ENCODE measurements around the gene GUCY1A2.
A peak's percentile ranks its signal among the peaks of the same experiment; 100 is the strongest.

The GUCY1A2 gene

DNA sequence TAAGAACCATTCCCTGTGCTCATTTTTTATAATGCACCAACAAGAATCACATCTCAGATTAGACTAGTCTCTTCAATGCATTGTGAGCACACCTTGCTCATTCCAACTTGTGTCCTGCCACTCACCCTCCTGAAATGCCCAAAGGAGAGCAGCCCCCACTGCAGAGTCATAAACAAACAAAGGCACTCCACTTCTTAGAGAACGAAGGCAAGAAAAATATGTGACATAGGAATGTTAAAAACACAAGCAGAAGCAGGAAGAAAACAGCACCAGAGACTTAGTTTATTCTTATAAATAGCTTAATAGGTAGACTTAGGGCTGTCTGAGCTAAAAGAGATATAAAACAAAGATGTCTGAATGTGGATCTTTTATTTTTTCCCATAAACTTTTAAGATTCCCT lies 57.2 kb downstream of the GUCY1A2 start:
- H3K9me3 ChIP-seq (ENCODE audit: control insufficient read depth, low read length) = no peaks in the 10 kb centered on the region
- WGBS = no CpG with 5 or more reads among the region's 1 CpG

GRCh38 chr11:106959800-106960199 lies 58.5 kb downstream of the GUCY1A2 start:
- H2AK5ac ChIP-seq (ENCODE audit: low read length, severe bottlenecking) = no peak overlapping the region
- peak; percentile 74 for DNase-seq
- peak overlapping the region; percentile 1 to 37 for H3K18ac ChIP-seq (ENCODE audit: low read depth in 1 of 2, low read length in 2 of 2)
- peak overlapping the region; percentile 27 for H3K9ac ChIP-seq (ENCODE audit: low read length)
- H3K23ac ChIP-seq (ENCODE audit: low read length in 2 of 2) = no peak overlapping the region
- peaks cover 11% of the 10 kb centered on the region for H3K4me1 ChIP-seq (ENCODE audit: control insufficient read depth, insufficient read depth, low read depth, low read length)
- WGBS = 100% methylated on average over 1 of the region's 1 CpG
- H3K27ac ChIP-seq (ENCODE audit: low read length, poor library complexity, severe bottlenecking) = no peak overlapping the region
- no peaks in the 10 kb centered on the region for H3K79me1 ChIP-seq (replicated peaks; ENCODE audit: low read length, poor library complexity, severe bottlenecking)
- H3K4me3 ChIP-seq (ENCODE audit: insufficient read depth in 1 of 2, low read depth in 1 of 2, low read length in 2 of 2) = no peak overlapping the region
- no peak overlapping the region for H2AFZ ChIP-seq (ENCODE audit: low read depth, low read length)
- no peaks in the 10 kb centered on the region for H3K27me3 ChIP-seq (ENCODE audit: control insufficient read depth in 1 of 2, insufficient read depth in 1 of 2, low read length in 2 of 2)
- no peak overlapping the region for H4K91ac ChIP-seq (ENCODE audit: low read length)
- no peak overlapping the region for H4K8ac ChIP-seq (ENCODE audit: low read length)
- no peak overlapping the region for H3K14ac ChIP-seq (ENCODE audit: low read length in 2 of 2)
- H2BK5ac ChIP-seq (ENCODE audit: low read depth, low read length, poor library complexity, severe bottlenecking) = no peak overlapping the region
- H3K4me2 ChIP-seq (ENCODE audit: low read length, poor library complexity, severe bottlenecking) = no peak overlapping the region
- no peak overlapping the region for H3K4ac ChIP-seq (ENCODE audit: low read depth in 1 of 2, low read length in 2 of 2)
- no peaks in the 10 kb centered on the region for H3K9me3 ChIP-seq (ENCODE audit: control insufficient read depth, low read length)
- H2BK15ac ChIP-seq (ENCODE audit: low read depth, poor library complexity, severe bottlenecking) = no peak overlapping the region
- H2BK12ac ChIP-seq (ENCODE audit: low read length in 2 of 2) = no peak overlapping the region
- peaks cover 0 to 3% of the 10 kb centered on the region in 2 experiments for H3K36me3 ChIP-seq (ENCODE audit: control insufficient read depth in 1 of 2, insufficient read depth in 2 of 2, low read depth in 1 of 2, low read length in 2 of 2)
- H2BK120ac ChIP-seq (ENCODE audit: low read depth, low read length) = no peak overlapping the region

More for the DNA sequence above, 57.2 kb downstream of the GUCY1A2 start:
- H3K4me2 ChIP-seq (ENCODE audit: low read length, poor library complexity, severe bottlenecking) = peak overlapping the region; percentile 4
- H3K79me1 ChIP-seq (replicated peaks; ENCODE audit: low read length, poor library complexity, severe bottlenecking) = no peaks in the 10 kb centered on the region
- peak overlapping the region; percentile 79 for H3K9ac ChIP-seq (ENCODE audit: low read length)
- peaks cover 0 to 3% of the 10 kb centered on the region in 2 experiments for H3K36me3 ChIP-seq (ENCODE audit: control insufficient read depth in 1 of 2, insufficient read depth in 2 of 2, low read depth in 1 of 2, low read length in 2 of 2)
- H2BK12ac ChIP-seq (ENCODE audit: low read length in 2 of 2) = no peak overlapping the region
- H2BK5ac ChIP-seq (ENCODE audit: low read depth, low read length, poor library complexity, severe bottlenecking) = no peak overlapping the region
- H2AFZ ChIP-seq (ENCODE audit: low read depth, low read length) = no peak overlapping the region
- H2BK15ac ChIP-seq (ENCODE audit: low read depth, poor library complexity, severe bottlenecking) = no peak overlapping the region
- peak overlapping the region; percentile 32 to 39 for H3K4ac ChIP-seq (ENCODE audit: low read depth in 1 of 2, low read length in 2 of 2)
- peaks cover 11% of the 10 kb centered on the region for H3K4me1 ChIP-seq (ENCODE audit: control insufficient read depth, insufficient read depth, low read depth, low read length)
- no peak overlapping the region for H4K91ac ChIP-seq (ENCODE audit: low read length)
- no peak overlapping the region for H4K8ac ChIP-seq (ENCODE audit: low read length)
- H3K23ac ChIP-seq (ENCODE audit: low read length in 2 of 2) = no peak overlapping the region
- H3K27ac ChIP-seq (ENCODE audit: low read length, poor library complexity, severe bottlenecking) = peak overlapping the region; percentile 60
- H2AK5ac ChIP-seq (ENCODE audit: low read length, severe bottlenecking) = no peak overlapping the region
- H2BK120ac ChIP-seq (ENCODE audit: low read depth, low read length) = no peak overlapping the region
- H3K4me3 ChIP-seq (ENCODE audit: insufficient read depth in 1 of 2, low read depth in 1 of 2, low read length in 2 of 2) = peak overlapping the region in 1 of 2 experiments; percentile 38
- no peaks in the 10 kb centered on the region for H3K27me3 ChIP-seq (ENCODE audit: control insufficient read depth in 1 of 2, insufficient read depth in 1 of 2, low read length in 2 of 2)
- no peak overlapping the region for H3K14ac ChIP-seq (ENCODE audit: low read length in 2 of 2)
- peak; percentile 23 for DNase-seq
- peak overlapping the region; percentile 37 to 40 for H3K18ac ChIP-seq (ENCODE audit: low read depth in 1 of 2, low read length in 2 of 2)

GRCh38 chr11:106959386-106959785 lies 58.9 kb downstream of the GUCY1A2 start:
- Histone ChIP-seq H4K8ac (ENCODE audit: low read length) (no peak overlapping the region), H3K27me3 (ENCODE audit: control insufficient read depth in 1 of 2, insufficient read depth in 1 of 2, low read length in 2 of 2) (no peaks in the 10 kb centered on the region), H4K91ac (ENCODE audit: low read length) (no peak overlapping the region), H3K4me1 (ENCODE audit: control insufficient read depth, insufficient read depth, low read depth, low read length) (peaks cover 11% of the 10 kb centered on the region), H3K23ac (ENCODE audit: low read length in 2 of 2) (no peak overlapping the region), H2AK5ac (ENCODE audit: low read length, severe bottlenecking) (no peak overlapping the region), H3K36me3 (ENCODE audit: control insufficient read depth in 1 of 2, insufficient read depth in 2 of 2, low read depth in 1 of 2, low read length in 2 of 2) (peaks cover 0 to 3% of the 10 kb centered on the region in 2 experiments), H2BK120ac (ENCODE audit: low read depth, low read length) (no peak overlapping the region), H3K18ac (ENCODE audit: low read depth in 1 of 2, low read length in 2 of 2) (peak overlapping the region; percentile 1 to 37), H3K14ac (ENCODE audit: low read length in 2 of 2) (no peak overlapping the region), H3K27ac (ENCODE audit: low read length, poor library complexity, severe bottlenecking) (no peak overlapping the region), H3K9me3 (ENCODE audit: control insufficient read depth, low read length) (no peaks in the 10 kb centered on the region), H2AFZ (ENCODE audit: low read depth, low read length) (no peak overlapping the region), H3K4ac (ENCODE audit: low read depth in 1 of 2, low read length in 2 of 2) (no peak overlapping the region), H3K4me2 (ENCODE audit: low read length, poor library complexity, severe bottlenecking) (no peak overlapping the region), H2BK15ac (ENCODE audit: low read depth, poor library complexity, severe bottlenecking) (no peak overlapping the region), H3K79me1 (replicated peaks; ENCODE audit: low read length, poor library complexity, severe bottlenecking) (no peaks in the 10 kb centered on the region), H3K4me3 (ENCODE audit: insufficient read depth in 1 of 2, low read depth in 1 of 2, low read length in 2 of 2) (no peak overlapping the region), H2BK12ac (ENCODE audit: low read length in 2 of 2) (peak overlapping the region in 1 of 2 experiments; percentile 51), H2BK5ac (ENCODE audit: low read depth, low read length, poor library complexity, severe bottlenecking) (no peak overlapping the region), H3K9ac (ENCODE audit: low read length) (peak overlapping the region; percentile 27)
- 100% methylated on average over 2 of the region's 3 CpGs for WGBS
- no peak for DNase-seq

DNA sequence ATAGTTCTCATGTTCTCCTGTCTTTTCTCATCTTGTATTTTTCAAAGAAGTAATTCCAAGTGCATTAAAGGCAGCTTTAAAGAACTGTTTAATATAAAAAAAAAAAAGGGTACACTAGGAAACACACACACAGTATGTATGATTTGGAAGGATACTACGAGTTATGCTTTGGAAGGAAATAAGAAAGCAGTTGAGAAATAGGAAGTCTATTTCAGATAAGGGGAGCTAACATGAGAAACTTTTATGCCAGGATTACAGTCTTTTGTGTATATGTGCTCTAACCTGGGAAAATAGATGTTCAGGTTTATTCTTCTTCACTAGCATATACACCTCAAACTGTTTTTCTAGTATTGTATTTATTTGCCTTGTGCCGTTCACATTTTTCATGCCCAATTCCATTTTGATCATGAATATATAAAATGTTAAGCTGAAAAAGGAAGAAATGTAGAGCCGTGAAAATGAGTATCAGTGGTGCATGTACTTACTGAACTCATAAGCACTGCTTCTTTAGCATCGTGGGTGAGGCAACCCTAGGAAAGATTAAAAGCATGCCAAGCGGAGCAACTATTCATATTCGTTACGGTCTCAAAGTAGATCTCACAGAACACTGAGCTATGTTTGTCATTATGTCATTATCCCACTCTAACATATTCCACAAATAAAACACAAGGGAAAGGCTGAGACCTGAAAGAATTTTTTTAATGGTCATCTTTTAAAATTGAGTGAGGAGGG lies 59.6 kb downstream of the GUCY1A2 start:
- WGBS = 79% methylated on average over 6 of the region's 7 CpGs
- no peak overlapping the region for H4K8ac ChIP-seq (ENCODE audit: low read length)

More for the DNA sequence above, 59.6 kb downstream of the GUCY1A2 start:
- Histone ChIP-seq H2BK12ac (ENCODE audit: low read length in 2 of 2) (no peak overlapping the region), H3K23ac (ENCODE audit: low read length in 2 of 2) (no peak overlapping the region), H2AFZ (ENCODE audit: low read depth, low read length) (no peak overlapping the region), H3K36me3 (ENCODE audit: control insufficient read depth in 1 of 2, insufficient read depth in 2 of 2, low read depth in 1 of 2, low read length in 2 of 2) (peaks cover 0 to 3% of the 10 kb centered on the region in 2 experiments), H3K18ac (ENCODE audit: low read depth in 1 of 2, low read length in 2 of 2) (no peak overlapping the region), H3K4me3 (ENCODE audit: insufficient read depth in 1 of 2, low read depth in 1 of 2, low read length in 2 of 2) (no peak overlapping the region), H3K4ac (ENCODE audit: low read depth in 1 of 2, low read length in 2 of 2) (no peak overlapping the region), H2BK5ac (ENCODE audit: low read depth, low read length, poor library complexity, severe bottlenecking) (no peak overlapping the region), H2BK15ac (ENCODE audit: low read depth, poor library complexity, severe bottlenecking) (no peak overlapping the region), H3K14ac (ENCODE audit: low read length in 2 of 2) (no peak overlapping the region), H3K27ac (ENCODE audit: low read length, poor library complexity, severe bottlenecking) (no peak overlapping the region), H3K4me1 (ENCODE audit: control insufficient read depth, insufficient read depth, low read depth, low read length) (peaks cover 11% of the 10 kb centered on the region), H3K9ac (ENCODE audit: low read length) (no peak overlapping the region), H3K4me2 (ENCODE audit: low read length, poor library complexity, severe bottlenecking) (no peak overlapping the region), H2BK120ac (ENCODE audit: low read depth, low read length) (no peak overlapping the region), H2AK5ac (ENCODE audit: low read length, severe bottlenecking) (no peak overlapping the region), H3K27me3 (ENCODE audit: control insufficient read depth in 1 of 2, insufficient read depth in 1 of 2, low read length in 2 of 2) (no peaks in the 10 kb centered on the region), H3K79me1 (replicated peaks; ENCODE audit: low read length, poor library complexity, severe bottlenecking) (no peaks in the 10 kb centered on the region), H4K91ac (ENCODE audit: low read length) (no peak overlapping the region), H3K9me3 (ENCODE audit: control insufficient read depth, low read length) (no peaks in the 10 kb centered on the region)
- no peak for DNase-seq
